Smooth muscle cell of trachea (primary cell): ENCODE results near the gene C1orf167. TPM values are rescaled to one million over a fixed set of nuclear protein-coding genes. Genes with fewer than 3 reads are reported as not detected.

ENCODE experiments used
- total RNA-seq: library from RNA; depleted of rRNA; stranded (reverse); fragments of >200 nt; gene quantifications from 2 replicates; pipeline ENCODE4 v1.2.1, GENCODE V29; 2014

Gene C1orf167, protein sequence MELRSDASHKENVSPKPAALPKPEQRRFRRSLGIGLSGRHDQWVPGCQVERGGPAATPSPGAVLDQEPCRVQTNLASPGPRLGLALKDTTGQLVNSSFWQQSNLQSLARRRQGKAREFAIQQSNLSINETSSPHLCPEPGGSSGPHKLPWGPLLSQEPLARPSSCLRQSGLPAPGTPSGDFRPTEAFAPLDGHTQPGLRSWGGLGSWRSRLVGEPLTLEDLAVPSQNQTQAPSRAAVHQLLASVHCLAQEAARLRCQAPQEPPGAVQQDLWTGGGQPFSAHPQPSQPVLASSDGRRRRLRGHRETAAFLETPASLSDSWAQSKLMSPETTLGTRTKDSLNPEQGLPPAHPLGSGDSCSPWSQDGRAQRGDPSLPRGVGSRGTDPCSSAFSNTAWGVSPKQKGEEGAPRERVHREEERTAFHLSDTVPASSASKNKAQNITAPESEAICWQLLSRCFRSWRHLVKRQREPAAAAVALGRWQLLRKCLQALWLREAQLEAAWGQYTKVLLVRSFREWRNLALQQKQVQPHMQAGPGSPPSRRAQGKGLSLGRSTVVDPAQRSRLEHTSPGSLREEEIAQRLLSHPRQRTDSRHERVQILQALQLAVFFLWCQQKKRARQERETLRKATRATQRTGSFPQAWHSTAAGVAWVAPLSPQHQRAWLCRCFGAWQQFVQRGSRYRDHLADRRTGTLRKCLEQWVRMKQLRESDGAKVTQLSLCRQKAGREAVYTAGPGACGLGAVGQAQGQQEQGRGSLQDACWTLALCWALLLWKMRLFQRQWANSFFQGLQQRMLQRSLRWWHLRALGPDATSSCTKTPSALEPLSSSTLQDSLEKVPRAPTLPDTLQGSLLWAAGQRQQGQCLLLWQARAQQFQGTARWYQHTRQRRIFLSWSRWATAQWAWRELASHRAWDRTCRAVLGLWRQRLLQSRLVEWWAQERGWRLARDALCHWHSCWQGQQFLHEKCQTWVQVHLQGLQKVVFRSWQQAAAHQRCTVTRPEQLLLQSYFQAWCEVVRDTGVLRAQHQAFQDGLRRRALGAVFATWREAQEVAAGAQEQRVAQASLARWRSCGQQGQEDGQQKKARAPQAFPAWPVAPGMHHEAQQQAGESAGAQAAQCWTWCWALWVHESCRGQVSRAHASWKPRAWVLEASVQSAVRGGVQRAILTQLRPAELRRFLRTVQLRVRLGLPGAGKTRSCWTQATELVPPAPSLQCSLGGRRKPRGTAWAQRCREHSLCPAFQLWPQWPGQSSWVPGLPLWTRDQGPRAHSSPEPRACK (N-terminal part only)
- 0.58 and 0.99 TPM in 2 replicates for total RNA-seq

DNA sequence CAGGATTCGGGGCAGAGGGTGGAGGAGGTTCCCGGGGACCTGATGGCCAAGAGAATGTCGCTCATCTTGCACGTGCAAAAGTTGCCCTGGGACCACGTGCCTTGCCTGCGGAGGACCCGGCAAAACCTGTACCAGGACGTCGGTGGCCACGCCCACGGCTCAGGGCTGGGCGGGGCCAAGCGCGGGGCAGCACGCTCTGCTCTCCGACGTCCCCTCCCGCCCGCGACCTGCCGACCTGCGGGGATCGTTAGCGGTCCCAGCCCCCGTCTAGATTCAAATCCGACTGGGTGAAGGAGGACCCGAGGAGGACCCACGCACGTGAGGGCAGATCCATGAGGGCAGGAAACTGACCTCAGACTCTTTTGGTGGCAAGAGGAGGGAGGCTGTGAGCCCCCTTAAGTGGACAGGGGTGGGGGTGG lies at the start of gene C1orf167:
Gene C1orf167, plus strand, starts transcription at position 206 of the 419 bp plus-strand sequence. CDS start 2,208 bp downstream, outside the sequence.

DNA sequence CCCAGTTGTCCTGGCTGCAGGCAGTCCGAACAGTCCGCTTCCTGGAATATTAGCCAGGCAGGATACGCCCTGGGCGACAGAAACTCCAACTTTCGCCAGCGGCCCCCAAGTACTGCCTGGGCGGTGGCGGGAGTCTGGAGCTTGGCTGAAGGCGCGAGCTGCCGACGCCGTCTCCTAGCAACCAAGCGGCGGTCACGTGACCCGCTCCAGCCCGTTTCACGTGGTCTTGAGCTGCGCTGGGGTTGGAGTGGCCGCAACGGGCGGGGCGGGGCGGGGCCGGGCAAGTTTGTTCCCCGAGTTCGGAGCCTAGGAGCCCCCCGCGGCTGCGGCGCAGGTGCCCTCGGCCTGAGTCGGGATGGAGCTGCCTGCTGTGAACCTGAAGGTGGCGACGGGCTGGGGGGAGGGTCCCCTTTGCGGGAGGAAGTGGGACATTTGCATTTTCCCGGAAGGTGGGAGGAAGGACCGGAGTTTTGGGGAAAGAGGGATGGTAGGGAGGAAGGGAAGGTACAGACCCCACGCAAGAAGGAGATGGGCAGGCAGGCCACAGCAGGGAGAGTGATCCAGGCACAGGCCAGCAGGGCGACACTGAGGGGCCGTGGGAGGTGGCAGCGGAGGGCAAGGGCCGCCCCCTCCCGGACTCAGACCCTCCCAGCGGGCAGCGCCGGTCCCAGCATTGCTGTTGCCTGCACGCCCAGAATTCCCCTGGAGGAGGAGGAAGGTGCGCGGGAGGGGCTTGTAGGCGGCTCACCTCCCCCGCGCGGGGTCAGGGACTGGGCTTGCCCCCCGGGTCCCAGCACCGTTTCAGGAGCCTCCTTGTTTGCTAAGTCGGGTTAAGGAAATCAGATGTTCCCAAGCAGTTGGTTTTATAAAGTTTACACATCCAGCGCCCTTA lies 25.9 kb upstream of the C1orf167 start, which contains the start of gene AGTRAP:
Gene AGTRAP, plus strand, starts transcription at position 283 of the 892 bp plus-strand sequence. Its CDS starts 73 bp downstream, at position 356.

DNA sequence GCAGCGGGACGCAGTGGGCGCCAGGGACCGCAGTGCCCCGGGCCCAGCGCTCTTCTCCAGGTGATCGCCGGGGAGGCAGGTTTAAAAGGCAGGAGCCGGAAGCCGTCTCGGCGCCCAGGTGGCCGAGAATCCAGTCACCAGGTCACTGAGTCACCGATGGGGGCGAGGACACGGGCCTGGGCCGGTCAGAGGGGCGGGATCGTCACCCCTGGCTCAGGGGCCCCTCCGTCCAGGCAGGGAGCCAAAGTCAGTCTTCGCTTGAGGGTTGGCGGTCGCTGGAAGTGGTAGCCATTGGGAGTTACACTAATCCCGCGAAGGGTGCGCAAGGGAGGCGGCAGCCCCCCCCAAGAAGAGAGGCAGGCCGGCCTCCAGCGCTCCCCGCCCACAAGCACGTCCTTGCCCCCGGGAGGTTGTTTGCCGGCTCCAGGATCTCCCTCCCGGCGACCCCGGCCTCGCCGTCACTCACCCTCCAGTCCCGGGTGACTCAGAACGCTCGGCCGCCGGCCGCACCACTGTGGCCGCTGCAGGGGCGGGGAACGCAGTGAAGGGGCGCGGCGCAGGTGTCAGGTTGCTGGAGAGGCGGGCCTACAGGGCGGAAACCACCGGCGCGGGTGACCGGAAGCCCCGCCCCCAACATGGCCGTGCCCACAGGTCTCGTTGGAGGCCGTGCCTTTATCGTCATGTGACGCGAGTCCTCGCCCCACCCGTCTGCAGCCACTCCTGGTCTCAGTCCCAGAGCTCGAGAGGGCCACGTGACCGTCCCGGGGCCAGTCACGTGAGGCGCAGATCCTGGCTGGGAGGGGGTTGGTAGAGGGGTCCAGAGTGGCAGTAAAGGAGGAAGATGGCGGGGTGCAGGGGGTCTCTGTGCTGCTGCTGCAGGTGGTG lies 43.7 kb downstream of the C1orf167 start, which contains the start of the genes CLCN6 and MTHFR:
Gene CLCN6, plus strand, starts transcription at position 770 of the 885 bp plus-strand sequence. Its CDS starts 72 bp downstream, at position 842.
Gene MTHFR, minus strand, starts transcription at position 543 of the 885 bp plus-strand sequence. CDS start 2,848 bp downstream, outside the sequence.

Other genes starting within 250 kb of the C1orf167 start
- 1.3 and 4.0 TPM in 2 replicates for gene FBXO2, start 107.8 kb upstream of the C1orf167 start, total RNA-seq
- 9.6 and 28.8 TPM in 2 replicates for gene FBXO44, start 107.3 kb upstream of the C1orf167 start, total RNA-seq
- 6.8 and 8.9 TPM in 2 replicates for gene FBXO6, start 98.0 kb upstream of the C1orf167 start, total RNA-seq
- gene MAD2L2, start 81.0 kb upstream of the C1orf167 start, total RNA-seq, result 44.2 and 60.1 TPM in 2 replicates
- under 0.01 and 0.17 TPM in 2 replicates for gene DRAXIN, start 70.5 kb upstream of the C1orf167 start, total RNA-seq
- gene AGTRAP, start 26.1 kb upstream of the C1orf167 start, total RNA-seq, result 45.1 and 89.8 TPM in 2 replicates
- gene MTHFR, start 43.8 kb downstream of the C1orf167 start, total RNA-seq, result 75.1 and 89.3 TPM in 2 replicates
- gene CLCN6, start 44.0 kb downstream of the C1orf167 start, total RNA-seq, result 16.2 and 22.5 TPM in 2 replicates
- not detected in 2 replicates for gene NPPA, start 85.6 kb downstream of the C1orf167 start, total RNA-seq
- gene NPPB, start 96.8 kb downstream of the C1orf167 start, total RNA-seq, result not detected in 2 replicates
- gene KIAA2013, start 164.2 kb downstream of the C1orf167 start, total RNA-seq, result 77.7 and 117 TPM in 2 replicates
- gene PLOD1, start 172.5 kb downstream of the C1orf167 start, total RNA-seq, result 321 and 472 TPM in 2 replicates
- 69.5 and 76.3 TPM in 2 replicates for gene MFN2, start 218.3 kb downstream of the C1orf167 start, total RNA-seq